ENCODE results near the gene IRF5. TPM values are rescaled to one million over a fixed set of nuclear protein-coding genes. Genes with fewer than 3 reads are reported as not detected.

The IRF5 gene
- total and polyA plus RNA-seq, 12 donors: 0.83 to 25.9 (median 10.9) TPM

GRCh38 chr7:128916643-128916915, 21.1 kb upstream of the IRF5 start:
- intact Hi-C loops (cut with DNase I): no loop called here
- Histone ChIP-seq H3K36me3 (replicated peaks in 1 of 2) (no peaks in the 10 kb centered on the region), H3K27ac (no peak overlapping the region), H3K4me3 (no peak overlapping the region), H3K4me1 (replicated peaks in 1 of 2) (no peaks in the 10 kb centered on the region), H3K27me3 (peaks cover 20% of the 10 kb centered on the region), H3K9me3 (replicated peaks in 1 of 3) (no peaks in the 10 kb centered on the region)
- 86 to 98% (median 92%) methylated on average over 7 of the region's 7 CpGs for WGBS, 4 donors
- no peak for DNase-seq
- no peak for TF ChIP-seq POLR2A (IDR thresholded peaks at IDR 0.05)
- TF ChIP-seq, protein P1, sequence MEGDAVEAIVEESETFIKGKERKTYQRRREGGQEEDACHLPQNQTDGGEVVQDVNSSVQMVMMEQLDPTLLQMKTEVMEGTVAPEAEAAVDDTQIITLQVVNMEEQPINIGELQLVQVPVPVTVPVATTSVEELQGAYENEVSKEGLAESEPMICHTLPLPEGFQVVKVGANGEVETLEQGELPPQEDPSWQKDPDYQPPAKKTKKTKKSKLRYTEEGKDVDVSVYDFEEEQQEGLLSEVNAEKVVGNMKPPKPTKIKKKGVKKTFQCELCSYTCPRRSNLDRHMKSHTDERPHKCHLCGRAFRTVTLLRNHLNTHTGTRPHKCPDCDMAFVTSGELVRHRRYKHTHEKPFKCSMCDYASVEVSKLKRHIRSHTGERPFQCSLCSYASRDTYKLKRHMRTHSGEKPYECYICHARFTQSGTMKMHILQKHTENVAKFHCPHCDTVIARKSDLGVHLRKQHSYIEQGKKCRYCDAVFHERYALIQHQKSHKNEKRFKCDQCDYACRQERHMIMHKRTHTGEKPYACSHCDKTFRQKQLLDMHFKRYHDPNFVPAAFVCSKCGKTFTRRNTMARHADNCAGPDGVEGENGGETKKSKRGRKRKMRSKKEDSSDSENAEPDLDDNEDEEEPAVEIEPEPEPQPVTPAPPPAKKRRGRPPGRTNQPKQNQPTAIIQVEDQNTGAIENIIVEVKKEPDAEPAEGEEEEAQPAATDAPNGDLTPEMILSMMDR (IDR thresholded peaks at IDR 0.05): no peak

- intact Hi-C loops (cut with DNase I): no loop called here
- 90 to 100% (median 96%) methylated on average over 2 of the region's 2 CpGs for WGBS, 4 donors
- no peak overlapping the region for H3K27ac ChIP-seq
- no peaks in the 10 kb centered on the region for H3K36me3 ChIP-seq (replicated peaks in 1 of 2)
- H3K9me3 ChIP-seq (replicated peaks in 1 of 3): no peaks in the 10 kb centered on the region
- H3K4me3 ChIP-seq: no peak overlapping the region
- no peak for TF ChIP-seq POLR2A (IDR thresholded peaks at IDR 0.05)
- TF ChIP-seq, protein P1 (IDR thresholded peaks at IDR 0.05): no peak
- no peaks in the 10 kb centered on the region for H3K4me1 ChIP-seq (replicated peaks in 1 of 2)
- H3K27me3 ChIP-seq: peaks cover 20% of the 10 kb centered on the region
- no peak for DNase-seq
Measured at GRCh38 chr7:128917122-128917521, 20.6 kb upstream of the IRF5 start.

DNA sequence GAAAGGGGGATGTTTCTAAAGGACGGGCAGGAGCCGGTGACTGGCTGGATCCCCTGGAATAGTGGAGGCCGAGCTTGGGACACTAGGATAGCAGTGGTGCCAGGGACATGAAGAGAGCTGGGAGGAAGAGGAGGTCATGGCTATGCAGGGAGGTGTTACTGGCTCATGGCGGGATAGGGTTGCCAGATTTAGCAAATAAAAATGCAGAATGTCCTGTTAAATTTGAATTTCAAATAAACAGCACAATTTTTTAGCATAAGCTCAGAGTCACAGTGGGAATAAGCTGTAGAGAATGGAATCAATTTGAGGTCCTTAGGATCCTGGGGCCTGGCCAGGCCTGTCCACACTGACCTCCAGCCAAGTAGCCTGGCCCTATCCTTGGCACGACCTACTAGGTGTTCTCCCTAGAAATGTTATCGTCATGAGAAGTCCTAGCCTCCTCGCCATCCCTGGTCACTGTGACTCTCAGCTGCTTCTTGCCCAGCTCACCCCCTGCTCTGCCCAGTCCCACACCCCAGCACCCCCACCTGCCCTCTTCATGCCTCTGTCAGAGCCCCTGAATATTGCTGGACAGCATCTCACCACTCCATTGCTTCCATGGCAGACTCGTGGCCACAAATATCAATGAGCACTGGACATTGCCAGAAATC, 19.6 kb upstream of the IRF5 start:
- no peak overlapping the region for H3K4me3 ChIP-seq
- no peak for DNase-seq
- no peaks in the 10 kb centered on the region for H3K4me1 ChIP-seq (replicated peaks in 1 of 2)
- intact Hi-C loops (cut with DNase I): no loop called here
- H3K27ac ChIP-seq: no peak overlapping the region
- no peaks in the 10 kb centered on the region for H3K36me3 ChIP-seq (replicated peaks in 1 of 2)
- TF ChIP-seq, protein P1 (IDR thresholded peaks at IDR 0.05): no peak
- 84 to 91% (median 89%) methylated on average over 7 to 8 of the region's 8 CpGs for WGBS, 4 donors
- no peaks in the 10 kb centered on the region for H3K9me3 ChIP-seq (replicated peaks in 1 of 3)
- H3K27me3 ChIP-seq: peaks cover 20% of the 10 kb centered on the region

GRCh38 chr7:128919241-128919640, 18.5 kb upstream of the IRF5 start:
- Histone ChIP-seq H3K4me3 (no peak overlapping the region), H3K9me3 (replicated peaks in 1 of 3) (no peaks in the 10 kb centered on the region), H3K27ac (no peak overlapping the region), H3K36me3 (replicated peaks in 1 of 2) (no peaks in the 10 kb centered on the region), H3K4me1 (replicated peaks in 1 of 2) (no peaks in the 10 kb centered on the region), H3K27me3 (peaks cover 16% of the 10 kb centered on the region)
- intact Hi-C loops (cut with DNase I): no loop called here
- TF ChIP-seq, protein P1 (IDR thresholded peaks at IDR 0.05): no peak
- TF ChIP-seq POLR2A (IDR thresholded peaks at IDR 0.05): no peak
- no peak for DNase-seq
- 76 to 82% (median 80%) methylated on average over 6 of the region's 6 CpGs for WGBS, 4 donors
